ENCODE data around the gene ARHGEF33. TPM values are rescaled to one million over a fixed set of nuclear protein-coding genes. Genes with fewer than 3 reads are reported as not detected.
"Not testable (repeated sequence)": the region's sequence is repeated elsewhere in the genome, so short reads cannot be mapped to it uniquely, and the experiment has no call there.

Gene ARHGEF33
- polyA plus RNA-seq, 1 of the 3 experiments (the other 2 are of a cell fraction), result 0.25 TPM

DNA sequence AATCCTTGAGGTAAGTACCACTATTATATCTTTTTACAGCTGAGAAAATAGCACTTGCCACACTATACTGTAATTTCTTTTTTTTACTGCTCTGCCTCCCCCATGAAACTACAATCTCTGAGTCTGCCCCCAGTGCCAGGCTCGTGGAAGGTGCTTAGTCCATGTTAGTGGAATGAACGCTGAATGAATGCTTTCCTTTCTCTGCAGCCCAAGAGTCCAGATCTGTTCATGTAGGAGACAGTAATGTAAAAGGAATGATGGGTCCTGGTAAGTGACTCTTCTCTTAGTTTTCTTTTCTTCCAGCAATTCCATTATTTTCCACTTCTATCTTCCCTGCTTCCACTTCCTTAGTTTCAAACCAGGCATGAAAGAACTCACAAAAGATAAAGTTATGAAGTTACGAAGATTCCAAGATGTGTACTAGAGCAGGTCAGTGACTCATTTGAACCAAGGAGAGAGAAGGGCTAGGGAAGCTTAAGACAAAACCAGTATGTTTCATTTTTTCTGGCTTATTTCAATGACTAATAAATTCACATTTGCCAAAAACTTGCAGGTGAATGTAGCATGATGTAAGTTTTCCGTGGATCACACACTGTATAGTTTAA lies 46.0 kb downstream of the ARHGEF33 start:
- Histone ChIP-seq H3K27me3 (ENCODE audit: insufficient read depth) (no peaks in the 10 kb centered on the region), H3K4me3 (ENCODE audit: low read depth in 2 of 2, low read length in 1 of 2) (peak overlapping the region in 1 of 2 experiments; percentile 43; a peak in 2 of 4 replicates), H3F3A (replicated peaks; ENCODE audit: insufficient read depth) (peaks cover 6% of the 10 kb centered on the region), H3K9me2 (no peaks in the 10 kb centered on the region), H3K36me3 (replicated peaks in 1 of 2; ENCODE audit: control insufficient read depth in 1 of 2, insufficient read depth in 2 of 2, low read length in 1 of 2) (no peaks in the 10 kb centered on the region), H2AFZ (ENCODE audit: low read depth) (peak overlapping the region; percentile 27; the same call in 1 of the 2 replicates), H4K20me1 (ENCODE audit: insufficient read depth) (no peaks in the 10 kb centered on the region), H3K4me2 (peak overlapping the region; percentile 63), H3K27ac (ENCODE audit: low read depth in 2 of 2, low read length in 1 of 2) (peak overlapping the region in 1 of 2 experiments; percentile 44; a peak in 2 of 4 replicates), H3K4me1 (ENCODE audit: control insufficient read depth in 1 of 2, insufficient read depth in 2 of 2, low read depth in 1 of 2, low read length in 1 of 2) (peaks cover 4 to 6% of the 10 kb centered on the region in 2 experiments; a peak in 1 of 4 replicates), H3K79me2 (ENCODE audit: insufficient read depth) (no peaks in the 10 kb centered on the region), H3K9ac (peak overlapping the region; percentile 6; the same call in 1 of the 2 replicates), H3K9me3 (no peaks in the 10 kb centered on the region)
- TF ChIP-seq NFIC (IDR thresholded peaks at IDR 0.05; ENCODE audit: borderline replicate concordance) (0 out of 2 replicates have a peak, but pooled peaks have one; percentile 47), YY1 (IDR thresholded peaks at IDR 0.05; ENCODE audit: low read depth) (0 out of 2 replicates have a peak, but pooled peaks have one; percentile 14), JUND (IDR thresholded peaks at IDR 0.05) (peak; percentile 63), FOSL2 (IDR thresholded peaks at IDR 0.05; ENCODE audit: borderline replicate concordance, low read depth) (peak; percentile 31), EP300 (IDR thresholded peaks at IDR 0.05; ENCODE audit: borderline replicate concordance in 1 of 2, low read depth in 1 of 2, low read length in 1 of 2) (no peak), SMC3 (IDR thresholded peaks at IDR 0.05; ENCODE audit: low read depth, low read length) (no peak), EZH2phosphoT487 (IDR thresholded peaks at IDR 0.05; ENCODE audit: borderline replicate concordance, low read depth) (no peak), TCF12 (IDR thresholded peaks at IDR 0.05) (peak; percentile 69)
- TF ChIP-seq, protein P1, sequence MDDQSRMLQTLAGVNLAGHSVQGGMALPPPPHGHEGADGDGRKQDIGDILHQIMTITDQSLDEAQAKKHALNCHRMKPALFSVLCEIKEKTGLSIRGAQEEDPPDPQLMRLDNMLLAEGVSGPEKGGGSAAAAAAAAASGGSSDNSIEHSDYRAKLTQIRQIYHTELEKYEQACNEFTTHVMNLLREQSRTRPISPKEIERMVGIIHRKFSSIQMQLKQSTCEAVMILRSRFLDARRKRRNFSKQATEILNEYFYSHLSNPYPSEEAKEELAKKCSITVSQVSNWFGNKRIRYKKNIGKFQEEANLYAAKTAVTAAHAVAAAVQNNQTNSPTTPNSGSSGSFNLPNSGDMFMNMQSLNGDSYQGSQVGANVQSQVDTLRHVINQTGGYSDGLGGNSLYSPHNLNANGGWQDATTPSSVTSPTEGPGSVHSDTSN (IDR thresholded peaks at IDR 0.05), result no peak
- TF ChIP-seq, protein P2, sequence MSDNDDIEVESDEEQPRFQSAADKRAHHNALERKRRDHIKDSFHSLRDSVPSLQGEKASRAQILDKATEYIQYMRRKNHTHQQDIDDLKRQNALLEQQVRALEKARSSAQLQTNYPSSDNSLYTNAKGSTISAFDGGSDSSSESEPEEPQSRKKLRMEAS (IDR thresholded peaks at IDR 0.05; ENCODE audit: low read depth), result peak; percentile 12; the same call in 1 of the 2 replicates
- WGBS (ENCODE audit: low lambda C conversion rate), result 37% methylated on average over 4 of the region's 4 CpGs
- ChIA-PET POLR2A (no interaction called here), CTCF (interaction anchor here (1.0 to 5.5 kb wide), 4 partner anchors 8 to 126 kb away, joined by 3 to 54 read pairs (median 4); no protein-coding TSS in a partner anchor)
- DNase-seq, result no peak

DNA sequence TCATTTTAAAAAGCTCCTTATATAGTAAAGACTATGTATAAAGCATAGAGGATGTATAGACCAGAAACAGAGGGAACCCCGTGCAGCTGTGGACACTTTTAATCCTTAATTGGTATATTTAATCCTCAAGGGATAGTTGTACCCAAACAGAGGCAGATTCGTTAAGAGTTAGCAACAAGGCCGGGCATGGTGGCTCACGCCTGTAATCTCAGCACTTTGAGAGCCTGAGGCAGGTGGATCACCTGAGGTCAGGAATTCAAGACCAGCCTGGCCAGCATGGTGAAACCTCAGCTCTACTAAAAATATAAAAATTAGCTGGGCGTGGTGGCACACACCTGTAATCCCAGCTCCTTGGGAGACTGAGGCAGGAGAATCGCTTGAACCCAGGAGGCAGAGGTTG lies 46.8 kb downstream of the ARHGEF33 start:
- POLR2A ChIA-PET; H3K27me3 ChIP-seq (ENCODE audit: insufficient read depth); H3K4me2 ChIP-seq; H4K20me1 ChIP-seq (ENCODE audit: insufficient read depth); H3K9ac ChIP-seq; H2AFZ ChIP-seq (ENCODE audit: low read depth); H3K27ac ChIP-seq (ENCODE audit: low read depth in 2 of 2, low read length in 1 of 2); DNase-seq; H3K4me1 ChIP-seq (ENCODE audit: control insufficient read depth in 1 of 2, insufficient read depth in 2 of 2, low read depth in 1 of 2, low read length in 1 of 2); H3K79me2 ChIP-seq (ENCODE audit: insufficient read depth); H3F3A ChIP-seq (replicated peaks; ENCODE audit: insufficient read depth); H3K36me3 ChIP-seq (replicated peaks in 1 of 2; ENCODE audit: control insufficient read depth in 1 of 2, insufficient read depth in 2 of 2, low read length in 1 of 2); H3K9me2 ChIP-seq; H3K4me3 ChIP-seq (ENCODE audit: low read depth in 2 of 2, low read length in 1 of 2); H3K9me3 ChIP-seq: not testable (repeated sequence)
- WGBS (ENCODE audit: low lambda C conversion rate), result 91% methylated on average over 6 of the region's 6 CpGs
- CTCF ChIA-PET, result interaction anchor here (1.2 to 5.5 kb wide), 3 partner anchors 9 to 19 kb away, joined by 3 to 54 read pairs (median 4); no protein-coding TSS in a partner anchor

All from SK-N-SH (cell line).